Left lung (tissue), 10 donors: ENCODE results near the gene TRIM29. TPM values are rescaled to one million over a fixed set of nuclear protein-coding genes. Genes with fewer than 3 reads are reported as not detected.
A peak's percentile ranks its signal among the peaks of the same experiment; 100 is the strongest.

Experiments used
- ATAC-seq: fragments of 200-7000 bp; cut with Tn5 transposase; one replicate; pipeline ENCODE4 v1.9.1; 2020; ENCODE audit warnings: moderate library complexity
- DNase-seq, 4 donors: peaks; one replicate each; pipeline ENCODE4 v3.0.0-alpha.2; 2013 to 2020
- H3K27ac ChIP-seq, 2 donors: fragments of 200-600 bp; sonication (generic) in 1 of 2; one replicate each; pipeline versions ENCODE4 v1.5.0 to v1.8.0; 2020 to 2021
- H3K27me3 ChIP-seq, 2 donors: fragments of 200-600 bp; sonication (generic) in 1 of 2; one replicate each; pipeline versions ENCODE4 v1.5.0 to v1.8.0; 2020 to 2021
- H3K36me3 ChIP-seq, 2 donors: fragments of 200-600 bp; sonication (generic) in 1 of 2; one replicate each; pipeline versions ENCODE4 v1.5.0 to v1.8.0; 2020 to 2021
- H3K4me1 ChIP-seq, 2 donors: fragments of 200-600 bp; one replicate each; pipeline ENCODE4 v1.8.0; 2021
- H3K4me3 ChIP-seq, 2 donors: fragments of 200-600 bp; sonication (generic) in 1 of 2; one replicate each; pipeline versions ENCODE4 v1.5.0 to v1.8.0; 2020 to 2021; ENCODE audit warnings: mild to moderate bottlenecking in 1 of 2
- H3K9me3 ChIP-seq, 2 donors: fragments of 200-600 bp; sonication (generic) in 1 of 2; one replicate each; pipeline versions ENCODE4 v1.5.0 to v1.8.0; 2020 to 2021
- CTCF ChIP-seq, 2 donors: fragments of 200-600 bp; sonication (generic) in 1 of 2; IDR thresholded peaks; one replicate each; pipeline versions ENCODE4 v1.5.0 to v1.8.0; 2021; ENCODE audit warnings: antibody characterized with exemption in 2 of 2
- intact Hi-C, 2 donors: fragments of 100-400 bp; cut with DNase I; formaldehyde crosslinking; loops; one replicate each; pipeline versions ENCODE4 v1.11.2 to v1.14.2; 2022
- polyA plus RNA-seq, 6 donors: library from polyadenylated mRNA; unstranded; fragments of 120-200 nt; gene quantifications; one replicate each; pipeline ENCODE4 v1.2.1, GENCODE V29; 2013; ENCODE audit not compliant: insufficient read length in 6 of 6
- total RNA-seq, 2 donors: library from RNA; stranded (reverse); fragmentation: NEBNext Ultra II Directional; extraction: Animal tissue kit (Norgen Biotek cat#: 25700); gene quantifications; one replicate each; pipeline ENCODE4 v1.2.1, GENCODE V29; 2021
- donor health status: DM: no; HTN: yes; CAD: no.
- donor health status: DM: no; HTN: no; CAD: no.

The TRIM29 gene
- total and polyA plus RNA-seq, 8 donors = 0.18 to 5.4 (median 0.56) TPM

- peak; percentile 55 to 82 for TF ChIP-seq CTCF (IDR thresholded peaks at IDR 0.05)
- Histone ChIP-seq H3K36me3 (no peaks in the 10 kb centered on the region), H3K4me1 (peaks cover 10 to 16% of the 10 kb centered on the region in 2 donors), H3K9me3 (no peaks in the 10 kb centered on the region), H3K27ac (no peak overlapping the region), H3K27me3 (peaks cover 13 to 73% of the 10 kb centered on the region in 2 donors), H3K4me3 (no peak overlapping the region)
- DNase-seq = peak in 3 of 4 donors; percentile 29 to 69 (median 57)
- peak; percentile 68 for ATAC-seq
- intact Hi-C loops = loop anchor here in 1 of 2 donors (5.0 kb wide), 2 partner anchors 55 to 125 kb away; no protein-coding TSS in a partner anchor
Measured at GRCh38 chr11:120172054-120172911, 34.4 kb upstream of the TRIM29 start.

- DNase-seq (no peak), ATAC-seq (no peak)
- H3K36me3 ChIP-seq = no peaks in the 10 kb centered on the region
- no peak for TF ChIP-seq CTCF (IDR thresholded peaks at IDR 0.05)
- H3K27me3 ChIP-seq = peaks cover 13 to 87% of the 10 kb centered on the region in 2 donors
- H3K27ac ChIP-seq = no peak overlapping the region
- peaks cover 10 to 16% of the 10 kb centered on the region in 2 donors for H3K4me1 ChIP-seq
- intact Hi-C loops = loop anchor here in 1 of 2 donors (5.0 kb wide), 2 partner anchors 56 to 126 kb away; no protein-coding TSS in a partner anchor
- H3K9me3 ChIP-seq = no peaks in the 10 kb centered on the region
- no peak overlapping the region for H3K4me3 ChIP-seq
Measured at GRCh38 chr11:120170741-120171261, 32.9 kb upstream of the TRIM29 start.

GRCh38 chr11:120169981-120170698, 32.2 kb upstream of the TRIM29 start:
- no peak overlapping the region for H3K4me3 ChIP-seq
- H3K27me3 ChIP-seq = peaks cover 13 to 88% of the 10 kb centered on the region in 2 donors
- H3K4me1 ChIP-seq = peaks cover 10 to 16% of the 10 kb centered on the region in 2 donors
- no peaks in the 10 kb centered on the region for H3K36me3 ChIP-seq
- no peak for TF ChIP-seq CTCF (IDR thresholded peaks at IDR 0.05)
- H3K27ac ChIP-seq = no peak overlapping the region
- no peak for DNase-seq
- intact Hi-C loops = loop anchor here in 1 of 2 donors (5.0 kb wide), 2 partner anchors 57 to 127 kb away; no protein-coding TSS in a partner anchor
- H3K9me3 ChIP-seq = no peaks in the 10 kb centered on the region
- ATAC-seq = no peak

GRCh38 chr11:120168960-120169681, 31.2 kb upstream of the TRIM29 start:
- intact Hi-C loops = no loop called here

More at GRCh38 chr11:120168960-120169681, 31.2 kb upstream of the TRIM29 start:
- Histone ChIP-seq H3K4me3 (peak overlapping the region; percentile 33 to 38), H3K27ac (no peak overlapping the region), H3K36me3 (no peaks in the 10 kb centered on the region), H3K27me3 (peaks cover 17 to 83% of the 10 kb centered on the region in 2 donors), H3K9me3 (no peaks in the 10 kb centered on the region), H3K4me1 (peaks cover 10 to 16% of the 10 kb centered on the region in 2 donors)
- DNase-seq (peak; percentile 59 to 89 (median 70)), ATAC-seq (peak; percentile 97)
- TF ChIP-seq CTCF (IDR thresholded peaks at IDR 0.05) = peak; percentile 94
